GM19238 (cell line): ENCODE results near the gene MRM3.
"Not testable (repeated sequence)": the region's sequence is repeated elsewhere in the genome, so short reads cannot be mapped to it uniquely, and the experiment has no call there.

Experiments used
- DNase-seq: peaks from one replicate; pipeline ENCODE4 v3.0.0; 2011; ENCODE audit warnings: low spot score; ENCODE audit not compliant: insufficient read length

The MRM3 gene

GRCh38 chr17:753418-753817 lies 28.7 kb upstream of the MRM3 start:
- DNase-seq, result no peak

GRCh38 chr17:755319-755961 lies 26.7 kb upstream of the MRM3 start:
- DNase-seq, result not testable (repeated sequence)

GRCh38 chr17:756010-756567 lies 26.1 kb upstream of the MRM3 start:
- DNase-seq, result not testable (repeated sequence)

- no peak for DNase-seq
Observed at GRCh38 chr17:759964-760363, 22.2 kb upstream of the MRM3 start.

GRCh38 chr17:760371-760770 lies 21.8 kb upstream of the MRM3 start:
- no peak for DNase-seq

GRCh38 chr17:767076-767475 lies 15.1 kb upstream of the MRM3 start:
- no peak for DNase-seq

GRCh38 chr17:773016-773415 lies 9.1 kb upstream of the MRM3 start:
- DNase-seq, result no peak

- no peak for DNase-seq
Observed at GRCh38 chr17:773467-774312, 8.5 kb upstream of the MRM3 start.

- no peak for DNase-seq
Observed at GRCh38 chr17:774313-774584, 7.9 kb upstream of the MRM3 start.

GRCh38 chr17:778096-778495 lies 4.1 kb upstream of the MRM3 start:
- no peak for DNase-seq

GRCh38 chr17:784143-784542 lies 2.0 kb downstream of the MRM3 start:
- DNase-seq, result no peak

- DNase-seq, result not testable (repeated sequence)
Observed at GRCh38 chr17:785901-786300, 3.7 kb downstream of the MRM3 start.

GRCh38 chr17:787641-788221 lies 5.6 kb downstream of the MRM3 start:
- DNase-seq, result no peak

GRCh38 chr17:788551-788950 lies 6.4 kb downstream of the MRM3 start:
- no peak for DNase-seq

GRCh38 chr17:789160-789840 lies 7.1 kb downstream of the MRM3 start:
- DNase-seq, result no peak

- not testable (repeated sequence) for DNase-seq
Observed at GRCh38 chr17:789931-790873, 8.0 kb downstream of the MRM3 start.

GRCh38 chr17:790874-791247 lies 8.7 kb downstream of the MRM3 start:
- not testable (repeated sequence) for DNase-seq

GRCh38 chr17:791829-792228 lies 9.7 kb downstream of the MRM3 start:
- no peak for DNase-seq

GRCh38 chr17:792277-792676 lies 10.1 kb downstream of the MRM3 start:
- DNase-seq, result no peak

GRCh38 chr17:794876-795275 lies 12.7 kb downstream of the MRM3 start:
- DNase-seq, result peak; percentile 74

GRCh38 chr17:795276-795675 lies 13.1 kb downstream of the MRM3 start:
- no peak for DNase-seq
